Measurements from ENCODE around the gene AVPR1B.

DNA sequence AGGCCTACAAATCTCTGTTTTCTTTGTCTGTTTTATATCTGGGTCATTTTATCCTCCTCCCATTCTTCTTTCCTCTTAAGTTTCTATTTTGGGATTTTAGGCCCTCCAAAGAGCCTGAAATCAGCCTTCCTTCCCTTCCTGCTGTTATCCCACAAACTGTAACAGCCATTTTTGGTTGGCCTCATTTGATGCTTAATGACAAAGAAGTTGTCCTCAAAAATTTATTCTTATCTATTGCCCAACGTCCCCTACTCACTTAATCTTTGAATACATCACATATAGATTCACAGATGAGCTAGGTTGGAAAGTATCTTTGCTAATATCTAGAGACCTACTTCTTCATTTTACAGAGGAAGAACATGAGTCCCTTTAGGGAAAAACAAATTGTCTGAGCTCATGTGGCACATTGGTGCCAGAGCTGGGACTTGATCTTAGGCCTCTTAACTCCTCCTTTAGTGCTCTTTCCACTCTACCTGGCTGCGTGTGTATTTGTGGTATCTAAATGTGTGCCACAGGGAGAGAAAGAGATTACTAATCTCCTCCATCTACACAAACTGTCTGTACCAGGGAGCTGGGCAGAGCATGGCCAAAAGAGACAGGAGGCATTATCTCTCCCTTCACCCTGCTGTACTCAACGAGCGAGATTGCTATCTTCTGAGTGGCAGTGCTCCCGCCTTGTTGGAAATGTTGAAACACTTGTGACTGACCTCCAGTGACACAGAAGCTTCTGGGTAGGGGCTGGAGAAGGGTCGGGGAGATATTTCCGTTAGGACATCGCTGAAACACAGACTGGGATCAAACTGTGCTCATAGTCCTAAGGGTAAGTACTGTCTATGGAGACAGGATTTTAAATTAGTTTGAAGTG, 34.1 kb downstream of the AVPR1B start:
- TF ChIP-seq, protein P1, sequence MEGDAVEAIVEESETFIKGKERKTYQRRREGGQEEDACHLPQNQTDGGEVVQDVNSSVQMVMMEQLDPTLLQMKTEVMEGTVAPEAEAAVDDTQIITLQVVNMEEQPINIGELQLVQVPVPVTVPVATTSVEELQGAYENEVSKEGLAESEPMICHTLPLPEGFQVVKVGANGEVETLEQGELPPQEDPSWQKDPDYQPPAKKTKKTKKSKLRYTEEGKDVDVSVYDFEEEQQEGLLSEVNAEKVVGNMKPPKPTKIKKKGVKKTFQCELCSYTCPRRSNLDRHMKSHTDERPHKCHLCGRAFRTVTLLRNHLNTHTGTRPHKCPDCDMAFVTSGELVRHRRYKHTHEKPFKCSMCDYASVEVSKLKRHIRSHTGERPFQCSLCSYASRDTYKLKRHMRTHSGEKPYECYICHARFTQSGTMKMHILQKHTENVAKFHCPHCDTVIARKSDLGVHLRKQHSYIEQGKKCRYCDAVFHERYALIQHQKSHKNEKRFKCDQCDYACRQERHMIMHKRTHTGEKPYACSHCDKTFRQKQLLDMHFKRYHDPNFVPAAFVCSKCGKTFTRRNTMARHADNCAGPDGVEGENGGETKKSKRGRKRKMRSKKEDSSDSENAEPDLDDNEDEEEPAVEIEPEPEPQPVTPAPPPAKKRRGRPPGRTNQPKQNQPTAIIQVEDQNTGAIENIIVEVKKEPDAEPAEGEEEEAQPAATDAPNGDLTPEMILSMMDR (conservative IDR thresholded peaks at IDR 0.05; ENCODE audit: low read length): no peak
- TF ChIP-seq EZH2phosphoT487 (IDR thresholded peaks at IDR 0.05; ENCODE audit: borderline replicate concordance, low read depth, low read length): no peak

Measured in OCI-LY7 (cell line).